Renal cortical epithelial cell (primary cell): Measurements from ENCODE around the gene TNF. TPM values are rescaled to one million over a fixed set of nuclear protein-coding genes. Genes with fewer than 3 reads are reported as not detected.

ENCODE experiments used
- DNase-seq: peaks from one replicate; pipeline ENCODE4 v3.0.0-alpha.2; 2011; ENCODE audit warnings: low read depth
- total RNA-seq: library from RNA; depleted of rRNA; stranded (reverse); fragments of >200 nt; gene quantifications from 2 replicates; pipeline ENCODE4 v1.2.3, GENCODE V29; 2014

The TNF gene
- total RNA-seq, result 2.4 and 7.8 TPM in 2 replicates

DNA sequence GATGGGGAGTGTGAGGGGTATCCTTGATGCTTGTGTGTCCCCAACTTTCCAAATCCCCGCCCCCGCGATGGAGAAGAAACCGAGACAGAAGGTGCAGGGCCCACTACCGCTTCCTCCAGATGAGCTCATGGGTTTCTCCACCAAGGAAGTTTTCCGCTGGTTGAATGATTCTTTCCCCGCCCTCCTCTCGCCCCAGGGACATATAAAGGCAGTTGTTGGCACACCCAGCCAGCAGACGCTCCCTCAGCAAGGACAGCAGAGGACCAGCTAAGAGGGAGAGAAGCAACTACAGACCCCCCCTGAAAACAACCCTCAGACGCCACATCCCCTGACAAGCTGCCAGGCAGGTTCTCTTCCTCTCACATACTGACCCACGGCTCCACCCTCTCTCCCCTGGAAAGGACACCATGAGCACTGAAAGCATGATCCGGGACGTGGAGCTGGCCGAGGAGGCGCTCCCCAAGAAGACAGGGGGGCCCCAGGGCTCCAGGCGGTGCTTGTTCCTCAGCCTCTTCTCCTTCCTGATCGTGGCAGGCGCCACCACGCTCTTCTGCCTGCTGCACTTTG is at the start of gene TNF:
Gene TNF, plus strand, starts transcription at position 231 of the 567 bp plus-strand sequence. Its CDS starts 177 bp downstream, at position 408.
- DNase-seq, result peak; percentile 28

DNA sequence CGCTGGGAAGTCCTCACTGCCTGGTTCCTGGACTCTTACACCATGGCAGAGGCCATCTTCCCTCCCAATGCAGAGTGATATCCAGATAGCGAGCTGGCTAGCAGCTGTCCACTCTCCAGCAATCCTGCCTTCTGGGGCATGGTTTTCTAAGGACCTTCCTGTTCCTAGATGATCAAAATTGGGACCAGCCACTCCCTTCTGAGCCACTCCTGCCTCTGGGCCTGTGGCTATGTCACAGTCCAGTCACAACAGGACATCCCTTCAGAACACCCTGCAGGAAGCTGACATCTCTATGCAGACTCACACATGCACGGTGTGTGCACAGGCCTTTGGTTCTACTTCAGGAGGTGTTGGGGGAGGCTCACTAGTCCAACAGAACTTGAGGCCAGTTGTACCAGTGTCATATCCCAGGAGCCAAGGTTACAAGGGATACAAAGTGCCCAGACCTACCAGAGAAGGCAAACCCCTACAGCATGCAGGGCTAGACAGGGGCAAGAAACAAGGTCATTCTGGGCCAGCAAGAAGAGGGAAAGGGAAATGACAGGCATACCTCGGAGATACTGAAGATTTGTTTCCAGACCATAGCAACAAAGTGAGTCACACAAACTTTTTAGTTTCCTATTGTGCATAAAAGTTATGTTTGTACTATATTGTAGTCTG is 49.3 kb upstream of the TNF start:
- DNase-seq, result peak; percentile 33

DNA sequence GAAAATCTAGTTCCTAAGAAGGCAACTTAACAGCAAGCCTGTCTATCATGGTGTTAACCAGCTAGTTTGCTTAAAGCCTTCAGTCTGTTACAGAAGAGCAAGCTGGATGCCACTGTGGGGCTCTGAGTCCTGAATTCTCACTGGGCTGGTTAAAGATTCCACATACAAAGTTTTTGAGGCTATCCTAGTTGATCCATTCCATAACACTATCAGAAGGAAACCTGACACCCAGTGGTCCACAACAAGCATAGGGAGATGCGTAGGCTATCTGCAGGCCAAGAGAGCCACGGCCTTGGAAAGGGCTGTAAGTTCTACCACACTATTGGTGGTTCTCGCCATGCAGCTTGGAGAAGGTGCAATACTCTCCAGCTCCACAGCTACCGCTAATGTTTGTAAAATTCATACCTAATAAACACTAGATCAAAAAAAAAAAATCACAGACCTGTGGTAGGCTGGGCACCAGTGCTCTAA is 47.0 kb upstream of the TNF start:
- no peak for DNase-seq

GRCh38 chr6:31528821-31529328 is 46.5 kb upstream of the TNF start, which contains the start of gene MCCD1:
Gene MCCD1 (plus strand): TSS chr6:31528962. CDS start chr6:31529015, 53 bp downstream.
- no peak for DNase-seq

GRCh38 chr6:31529329-31530150 is 45.8 kb upstream of the TNF start:
- peak; percentile 25 for DNase-seq

DNA sequence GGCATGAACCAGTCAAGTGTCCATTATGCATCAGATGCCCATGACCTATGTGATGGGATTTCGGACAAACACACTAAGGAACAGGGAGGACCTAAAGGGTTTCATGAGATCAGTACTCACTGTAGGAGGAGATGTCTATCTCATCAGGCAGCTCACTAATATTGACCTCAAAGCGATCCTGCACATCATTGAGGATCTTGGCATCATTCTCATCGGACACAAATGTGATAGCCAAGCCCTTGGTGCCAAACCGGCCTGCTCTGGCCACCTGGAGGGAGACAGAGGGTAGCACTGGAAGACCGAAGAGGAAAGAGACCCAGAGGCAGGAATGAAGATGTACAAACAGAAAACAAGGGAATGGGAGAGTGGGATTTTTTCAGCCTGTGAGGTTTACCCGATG is 44.7 kb upstream of the TNF start:
- no peak for DNase-seq

GRCh38 chr6:31531162-31531561 is 44.2 kb upstream of the TNF start:
- DNase-seq, result no peak

DNA sequence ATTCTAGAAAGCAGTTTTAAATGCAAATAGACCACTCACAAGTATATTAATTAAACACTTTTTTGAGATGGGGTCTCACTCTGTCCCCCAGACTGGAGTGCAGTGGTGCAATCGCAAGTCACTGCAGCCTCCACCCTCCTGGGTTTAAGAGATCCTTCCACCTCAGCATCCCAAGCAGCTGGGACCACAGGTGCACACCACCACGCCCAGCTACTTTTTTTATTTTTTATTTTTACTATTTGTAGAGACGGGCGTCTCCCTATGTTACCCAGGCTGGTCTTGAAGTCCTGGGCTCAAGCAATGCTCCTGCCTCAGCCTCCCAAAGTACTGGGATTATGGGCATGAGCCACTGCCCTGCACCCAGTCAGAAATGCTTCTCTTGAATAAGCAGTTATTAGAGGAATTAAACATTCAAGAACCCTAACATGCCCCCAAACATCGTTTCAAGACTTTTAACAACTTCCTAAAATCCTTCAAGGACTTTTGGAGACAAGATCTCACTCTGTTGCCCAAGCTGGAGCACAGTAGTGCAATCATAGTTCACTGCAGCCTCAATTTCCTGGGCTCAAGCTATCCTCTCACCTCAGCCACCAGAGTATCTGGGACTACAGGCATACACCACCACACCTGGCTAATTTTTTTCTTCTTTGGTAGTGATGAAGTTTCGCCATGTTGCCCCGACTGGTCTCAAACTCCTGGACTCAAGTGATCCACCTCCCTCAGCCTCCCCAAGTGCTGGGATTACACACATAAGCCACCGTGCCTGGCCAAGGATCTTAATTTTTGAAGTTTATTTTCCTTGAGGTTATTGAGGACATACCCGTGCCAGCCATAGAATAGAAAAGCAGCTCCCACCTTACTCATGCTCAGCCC is 43.4 kb upstream of the TNF start:
- no peak for DNase-seq

DNA sequence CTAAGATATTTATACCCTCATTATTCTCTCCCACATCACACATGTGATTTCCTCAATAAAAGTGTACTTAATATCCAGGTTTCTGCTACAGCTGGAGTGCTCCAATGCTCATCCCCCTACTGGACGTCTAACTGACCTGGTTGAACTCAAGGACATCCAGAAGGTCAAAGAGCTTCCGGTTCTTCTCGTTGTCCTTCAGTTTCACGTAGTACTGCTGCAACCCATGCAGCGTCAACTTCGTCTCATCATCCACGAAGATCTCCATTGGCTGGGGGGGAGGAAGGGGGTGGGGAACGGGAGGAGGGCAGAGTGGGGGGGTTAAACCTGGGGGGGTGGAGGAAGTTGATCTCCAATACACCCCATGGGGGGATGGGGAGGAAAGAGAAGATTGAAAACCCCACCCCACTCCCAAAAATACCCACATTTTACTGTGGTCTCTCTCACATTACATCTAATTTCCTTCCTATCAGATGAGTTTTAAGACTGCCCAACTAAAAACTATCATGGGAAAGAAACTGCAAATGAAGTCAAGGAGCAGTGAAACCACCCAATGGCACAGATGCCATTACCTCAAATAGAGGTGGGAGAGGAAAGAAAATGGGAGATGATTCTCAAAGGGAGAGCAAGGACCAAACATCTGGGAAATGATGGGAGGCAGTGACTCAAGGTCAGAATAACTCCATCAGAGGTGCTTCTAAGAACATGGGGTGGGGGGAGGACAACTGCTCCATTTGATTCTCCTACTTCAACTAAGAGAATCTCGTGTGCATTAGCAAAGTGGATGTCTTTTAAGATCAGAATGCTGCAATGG is 42.5 kb upstream of the TNF start:
- DNase-seq, result no peak

DNA sequence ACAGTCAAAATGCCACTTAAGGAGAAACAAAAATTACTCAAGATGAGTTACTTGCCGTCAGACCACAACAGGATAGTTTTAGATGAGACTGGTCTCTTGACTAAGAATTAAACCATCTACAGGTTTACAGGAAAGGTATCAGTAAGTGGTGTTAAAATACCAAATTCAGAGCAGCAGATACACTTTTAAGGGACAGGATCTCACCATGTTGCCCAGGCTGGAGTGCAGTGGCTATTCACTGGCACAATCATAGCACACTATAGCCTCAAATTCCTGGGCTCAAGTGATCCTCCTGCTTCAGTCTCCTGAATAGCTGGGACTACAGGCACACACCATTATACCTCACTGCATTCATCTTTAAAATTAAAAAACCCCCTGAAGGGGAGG is 41.9 kb upstream of the TNF start:
- DNase-seq, result no peak

GRCh38 chr6:31534011-31534410 is 41.4 kb upstream of the TNF start:
- DNase-seq, result no peak

DNA sequence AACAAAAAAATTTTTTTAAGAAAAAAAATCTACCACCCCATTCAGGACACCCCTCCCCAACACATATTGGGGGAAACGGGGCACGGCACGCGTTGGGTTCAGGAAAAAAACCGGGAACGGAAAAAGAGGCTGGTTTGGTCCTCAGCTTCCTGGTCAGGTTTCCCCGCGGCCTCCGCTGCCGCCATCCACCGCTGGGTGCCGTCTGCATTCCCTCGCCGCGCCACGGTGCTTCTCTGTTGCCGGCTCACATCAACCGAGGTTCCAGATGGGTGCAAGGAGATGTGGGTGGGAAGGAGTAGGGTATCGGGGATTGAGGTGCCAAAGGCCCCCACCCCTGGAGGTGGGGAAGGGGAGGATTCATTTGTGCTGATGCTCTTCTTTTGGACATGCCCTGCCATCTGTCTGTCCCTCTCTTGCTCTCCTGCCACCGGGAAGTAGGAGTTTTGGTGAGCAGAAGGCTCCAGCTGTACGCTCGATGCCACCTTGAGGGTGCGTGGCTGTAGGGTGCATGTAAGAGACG is 40.8 kb upstream of the TNF start:
- no peak for DNase-seq

DNA sequence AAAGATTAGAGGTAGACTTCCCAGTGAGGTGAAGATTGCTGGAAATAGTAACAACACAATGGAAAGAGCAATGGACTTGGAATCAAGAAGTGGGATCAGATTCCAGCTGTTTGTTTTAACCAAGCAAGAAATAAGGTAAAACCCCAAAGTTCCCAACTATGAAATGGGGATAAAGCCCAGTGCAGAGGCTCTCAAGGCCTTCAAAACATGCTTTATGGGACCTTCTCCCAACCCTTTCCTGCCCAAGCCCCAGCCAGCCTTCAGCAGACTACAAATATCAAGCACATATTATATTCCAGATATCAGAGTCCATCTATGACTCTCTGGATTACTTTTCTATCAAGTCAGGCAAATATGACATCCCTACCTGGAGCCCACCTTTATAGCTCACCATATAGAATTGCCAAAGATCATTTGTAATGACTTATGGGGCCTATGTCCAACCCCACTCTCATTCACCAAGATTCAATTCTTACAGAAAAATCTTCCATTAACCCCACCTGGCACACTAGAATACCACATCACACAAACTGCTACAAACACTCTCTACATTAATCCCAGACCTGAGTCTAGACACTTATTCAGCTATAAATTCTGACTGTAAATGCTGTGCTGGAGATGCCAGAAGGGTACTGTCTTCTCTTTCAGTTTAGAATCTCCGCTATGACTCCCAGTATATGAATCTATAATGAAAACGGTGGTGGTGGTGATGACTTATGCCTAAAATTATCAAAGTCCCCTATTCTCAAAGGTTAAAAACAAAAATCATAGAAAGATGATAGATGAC is 39.6 kb upstream of the TNF start:
- DNase-seq, result no peak

DNA sequence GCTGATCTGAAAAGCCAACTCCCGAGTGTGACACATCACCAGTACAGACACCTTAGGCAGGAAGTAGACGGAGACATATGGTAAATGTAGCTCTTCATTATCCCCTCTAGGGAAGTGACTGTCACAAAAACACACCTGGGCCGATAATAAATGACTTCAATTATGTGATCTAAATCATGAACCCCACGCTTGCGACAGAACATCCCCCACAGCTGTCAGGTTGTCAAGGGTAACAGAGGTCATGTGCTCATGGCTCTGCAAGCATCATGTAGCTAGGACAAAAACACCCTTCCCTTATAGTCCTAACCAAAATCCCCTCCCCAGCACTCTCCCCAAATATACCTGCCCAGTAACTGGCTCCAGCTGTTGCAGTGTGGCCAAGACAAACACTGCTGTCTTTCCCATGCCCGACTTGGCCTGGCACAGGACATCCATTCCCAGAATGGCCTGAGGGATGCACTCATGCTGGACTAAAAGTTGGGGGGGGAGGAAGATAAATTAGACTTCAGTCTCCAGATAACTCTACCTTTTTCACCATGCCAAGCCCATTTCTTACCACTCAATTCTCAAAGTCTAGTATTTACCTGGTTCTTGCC is 36.5 kb upstream of the TNF start:
- DNase-seq, result no peak

DNA sequence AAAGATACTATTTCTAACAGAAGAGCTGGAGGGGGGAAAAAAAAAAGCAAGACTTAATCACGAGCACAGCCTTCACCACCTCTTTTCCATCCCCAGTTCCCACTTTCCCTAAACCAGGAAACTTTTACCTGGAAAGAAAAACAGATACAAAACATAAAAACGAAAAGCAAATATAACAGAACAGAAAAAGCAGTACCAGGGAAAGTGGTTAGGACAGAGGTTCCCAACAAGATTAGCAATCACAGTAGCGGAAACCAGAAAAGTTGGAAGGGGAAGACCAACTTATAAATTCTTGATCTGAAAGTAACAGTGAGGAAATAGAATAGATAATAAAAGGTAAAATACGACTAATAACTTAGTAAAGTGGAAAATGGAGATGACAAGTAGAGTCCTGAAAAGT is 34.7 kb upstream of the TNF start:
- DNase-seq, result no peak

DNA sequence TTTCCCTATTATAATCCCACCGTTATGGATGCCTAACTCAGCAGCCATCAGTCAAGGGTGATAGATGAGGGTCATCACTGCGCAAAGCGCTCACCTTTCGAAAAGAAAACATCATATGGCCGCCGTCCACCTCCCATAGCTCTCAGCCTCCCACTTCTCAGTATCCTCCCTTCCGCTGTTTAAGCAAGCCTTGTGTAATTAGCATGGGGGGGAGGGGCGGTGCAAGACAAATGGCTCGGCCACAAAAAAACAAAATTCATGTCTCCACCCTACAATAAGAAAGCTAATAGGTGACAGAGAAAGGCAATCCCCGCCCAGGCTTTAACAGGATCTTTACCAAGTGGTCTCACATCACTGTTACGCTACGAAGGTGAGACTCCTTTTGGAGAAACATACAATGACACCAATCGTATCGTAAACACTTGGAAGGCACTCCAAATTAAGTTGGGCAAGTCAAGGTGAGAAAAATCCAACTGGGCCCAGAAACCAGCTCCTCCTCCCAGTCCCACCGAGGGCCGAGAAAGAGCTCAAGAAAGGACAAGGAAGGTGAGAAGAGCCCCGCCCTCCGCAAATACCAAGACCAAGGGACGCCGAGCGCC is 34.2 kb upstream of the TNF start:
- DNase-seq, result peak; percentile 45

- peak; percentile 94 for DNase-seq
These were observed 33.5 kb upstream of the TNF start, which contains the start of gene DDX39B for GRCh38 chr6:31541658-31542521. Gene DDX39B (minus strand): TSS chr6:31542003. CDS start chr6:31540532, 1,471 bp downstream.

DNA sequence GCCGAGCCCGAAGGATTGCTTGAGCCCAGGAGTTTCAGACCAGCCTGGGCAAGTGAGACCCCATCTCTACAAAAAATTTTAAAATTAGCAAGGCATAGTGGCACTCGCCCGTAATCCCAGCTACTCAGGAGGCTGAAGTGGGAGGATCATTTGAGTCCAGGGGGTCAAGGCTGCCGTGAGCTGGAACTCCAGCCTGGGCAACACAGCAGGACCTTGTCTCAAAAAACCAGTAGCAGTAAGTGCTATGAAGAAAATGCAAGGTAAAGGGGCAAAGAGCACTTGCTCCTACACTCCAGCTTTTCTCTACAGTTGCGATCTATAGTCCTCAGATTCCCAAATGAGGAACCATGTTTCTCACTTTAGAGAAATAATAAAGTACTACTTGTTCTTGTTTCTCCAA is 31.7 kb upstream of the TNF start:
- no peak for DNase-seq
